HCT116 (cell line): ENCODE data around the gene MSLN.

Experiments used
- CEBPB ChIP-seq: IDR thresholded peaks from 2 replicates; pipeline ENCODE4 v1.6.1; 2012; ENCODE audit warnings: low read depth
- EZH2 ChIP-seq: fragments of 200-600 bp; sonication (generic); IDR thresholded peaks from 2 replicates; pipeline ENCODE4 v1.6.1; 2017; ENCODE audit warnings: antibody characterized with exemption, mixed run types
- EZH2phosphoT487 ChIP-seq: fragments of 200-600 bp; IDR thresholded peaks from 2 replicates; pipeline ENCODE4 v1.6.1; 2018; ENCODE audit warnings: antibody characterized with exemption, borderline replicate concordance
- JUND ChIP-seq: IDR thresholded peaks from 2 replicates; pipeline ENCODE4 v1.6.1; 2012
- POLR2A ChIP-seq: IDR thresholded peaks from 2 replicates; pipeline ENCODE4 v1.7.0; 2011; ENCODE audit warnings: borderline replicate concordance; ENCODE audit not compliant: insufficient read depth, insufficient read length; ENCODE audit errors: extremely low read depth
- POLR2AphosphoS5 ChIP-seq: IDR thresholded peaks from 2 replicates; pipeline ENCODE4 v1.6.1; 2011; ENCODE audit warnings: mild to moderate bottlenecking, low read depth, low read length, moderate library complexity
- RAD21 ChIP-seq: IDR thresholded peaks from 2 replicates; pipeline ENCODE4 v1.6.1; 2012; ENCODE audit warnings: low read depth, mild to moderate bottlenecking
- SIN3A ChIP-seq: IDR thresholded peaks from 2 replicates; pipeline ENCODE4 v1.6.1; 2012; ENCODE audit warnings: low read depth
- SP1 ChIP-seq: IDR thresholded peaks from 2 replicates; pipeline ENCODE4 v1.6.1; 2012; ENCODE audit warnings: low read depth
- ZNF274 ChIP-seq: fragments of 200-500 bp; sonication (Bioruptor generic); IDR thresholded peaks from 2 replicates; pipeline ENCODE4 v1.6.1; 2014; ENCODE audit warnings: mild to moderate bottlenecking, low read depth, low read length, inconsistent platforms
- TF ChIP-seq, protein P1 (sequence below), 3 experiments: fragments of 200-600 bp in 1 of 3; sonication (generic) in 1 of 3; IDR thresholded peaks in 2 of 3; conservative IDR thresholded peaks in 1 of 3; 2 replicates each; pipeline ENCODE4 v1.5.1; 2012 to 2017; ENCODE audit warnings: low read depth in 2 of 3, low read length in 2 of 3, antibody characterized with exemption in 1 of 3, borderline replicate concordance in 1 of 3, control low read depth in 1 of 3, mild to moderate bottlenecking in 1 of 3, mixed read lengths in 1 of 3, mixed run types in 1 of 3, moderate library complexity in 1 of 3; ENCODE audit not compliant: insufficient read depth in 1 of 3
- TF ChIP-seq, protein P2 (sequence below): IDR thresholded peaks from 2 replicates; pipeline ENCODE4 v1.6.1; 2012
- TF ChIP-seq, protein P3 (sequence below): IDR thresholded peaks from 2 replicates; pipeline ENCODE4 v1.6.1; 2012; ENCODE audit warnings: low read depth

DNA sequence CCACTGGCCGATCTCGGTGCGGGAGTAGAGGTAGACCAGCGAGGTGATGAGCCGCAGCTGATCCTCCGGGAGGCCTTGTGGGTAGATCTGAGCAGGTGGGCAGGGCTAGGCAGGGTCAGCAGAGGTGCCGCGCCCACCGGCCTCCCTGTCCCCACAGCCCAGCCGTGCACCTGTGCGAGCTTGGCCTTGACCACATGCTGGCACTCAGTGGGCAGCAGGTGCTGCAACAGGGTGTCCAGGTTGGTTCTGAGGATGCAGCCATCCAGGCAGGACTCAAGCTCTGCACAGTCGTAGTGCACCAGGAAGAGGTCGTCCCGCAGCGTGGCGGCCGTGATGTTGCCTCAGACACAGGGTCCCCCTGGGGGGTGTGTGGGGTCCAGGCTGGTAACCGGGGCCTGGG, 12.4 kb downstream of the MSLN start:
- TF ChIP-seq, protein P1, sequence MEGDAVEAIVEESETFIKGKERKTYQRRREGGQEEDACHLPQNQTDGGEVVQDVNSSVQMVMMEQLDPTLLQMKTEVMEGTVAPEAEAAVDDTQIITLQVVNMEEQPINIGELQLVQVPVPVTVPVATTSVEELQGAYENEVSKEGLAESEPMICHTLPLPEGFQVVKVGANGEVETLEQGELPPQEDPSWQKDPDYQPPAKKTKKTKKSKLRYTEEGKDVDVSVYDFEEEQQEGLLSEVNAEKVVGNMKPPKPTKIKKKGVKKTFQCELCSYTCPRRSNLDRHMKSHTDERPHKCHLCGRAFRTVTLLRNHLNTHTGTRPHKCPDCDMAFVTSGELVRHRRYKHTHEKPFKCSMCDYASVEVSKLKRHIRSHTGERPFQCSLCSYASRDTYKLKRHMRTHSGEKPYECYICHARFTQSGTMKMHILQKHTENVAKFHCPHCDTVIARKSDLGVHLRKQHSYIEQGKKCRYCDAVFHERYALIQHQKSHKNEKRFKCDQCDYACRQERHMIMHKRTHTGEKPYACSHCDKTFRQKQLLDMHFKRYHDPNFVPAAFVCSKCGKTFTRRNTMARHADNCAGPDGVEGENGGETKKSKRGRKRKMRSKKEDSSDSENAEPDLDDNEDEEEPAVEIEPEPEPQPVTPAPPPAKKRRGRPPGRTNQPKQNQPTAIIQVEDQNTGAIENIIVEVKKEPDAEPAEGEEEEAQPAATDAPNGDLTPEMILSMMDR (IDR thresholded peaks at IDR 0.05 in 2 of 3, conservative IDR thresholded peaks at IDR 0.05 in 1 of 3; ENCODE audit: borderline replicate concordance in 1 of 3, insufficient read depth in 1 of 3, low read depth in 2 of 3, low read length in 2 of 3) = no peak
- TF ChIP-seq POLR2AphosphoS5 (no peak), RAD21 (no peak), POLR2A (no peak), SIN3A (no peak), EZH2 (no peak), CEBPB (no peak), SP1 (no peak), EZH2phosphoT487 (no peak), ZNF274 (no peak), JUND (no peak)
- TF ChIP-seq, protein P2, sequence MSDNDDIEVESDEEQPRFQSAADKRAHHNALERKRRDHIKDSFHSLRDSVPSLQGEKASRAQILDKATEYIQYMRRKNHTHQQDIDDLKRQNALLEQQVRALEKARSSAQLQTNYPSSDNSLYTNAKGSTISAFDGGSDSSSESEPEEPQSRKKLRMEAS = no peak
- TF ChIP-seq, protein P3, sequence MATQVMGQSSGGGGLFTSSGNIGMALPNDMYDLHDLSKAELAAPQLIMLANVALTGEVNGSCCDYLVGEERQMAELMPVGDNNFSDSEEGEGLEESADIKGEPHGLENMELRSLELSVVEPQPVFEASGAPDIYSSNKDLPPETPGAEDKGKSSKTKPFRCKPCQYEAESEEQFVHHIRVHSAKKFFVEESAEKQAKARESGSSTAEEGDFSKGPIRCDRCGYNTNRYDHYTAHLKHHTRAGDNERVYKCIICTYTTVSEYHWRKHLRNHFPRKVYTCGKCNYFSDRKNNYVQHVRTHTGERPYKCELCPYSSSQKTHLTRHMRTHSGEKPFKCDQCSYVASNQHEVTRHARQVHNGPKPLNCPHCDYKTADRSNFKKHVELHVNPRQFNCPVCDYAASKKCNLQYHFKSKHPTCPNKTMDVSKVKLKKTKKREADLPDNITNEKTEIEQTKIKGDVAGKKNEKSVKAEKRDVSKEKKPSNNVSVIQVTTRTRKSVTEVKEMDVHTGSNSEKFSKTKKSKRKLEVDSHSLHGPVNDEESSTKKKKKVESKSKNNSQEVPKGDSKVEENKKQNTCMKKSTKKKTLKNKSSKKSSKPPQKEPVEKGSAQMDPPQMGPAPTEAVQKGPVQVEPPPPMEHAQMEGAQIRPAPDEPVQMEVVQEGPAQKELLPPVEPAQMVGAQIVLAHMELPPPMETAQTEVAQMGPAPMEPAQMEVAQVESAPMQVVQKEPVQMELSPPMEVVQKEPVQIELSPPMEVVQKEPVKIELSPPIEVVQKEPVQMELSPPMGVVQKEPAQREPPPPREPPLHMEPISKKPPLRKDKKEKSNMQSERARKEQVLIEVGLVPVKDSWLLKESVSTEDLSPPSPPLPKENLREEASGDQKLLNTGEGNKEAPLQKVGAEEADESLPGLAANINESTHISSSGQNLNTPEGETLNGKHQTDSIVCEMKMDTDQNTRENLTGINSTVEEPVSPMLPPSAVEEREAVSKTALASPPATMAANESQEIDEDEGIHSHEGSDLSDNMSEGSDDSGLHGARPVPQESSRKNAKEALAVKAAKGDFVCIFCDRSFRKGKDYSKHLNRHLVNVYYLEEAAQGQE = no peak
